ENCODE results near the gene AKNA. TPM values are rescaled to one million over a fixed set of nuclear protein-coding genes. Genes with fewer than 3 reads are reported as not detected.

Gene AKNA
- polyA plus RNA-seq, 1 donor from 2014 or later: 1.2 TPM

DNA sequence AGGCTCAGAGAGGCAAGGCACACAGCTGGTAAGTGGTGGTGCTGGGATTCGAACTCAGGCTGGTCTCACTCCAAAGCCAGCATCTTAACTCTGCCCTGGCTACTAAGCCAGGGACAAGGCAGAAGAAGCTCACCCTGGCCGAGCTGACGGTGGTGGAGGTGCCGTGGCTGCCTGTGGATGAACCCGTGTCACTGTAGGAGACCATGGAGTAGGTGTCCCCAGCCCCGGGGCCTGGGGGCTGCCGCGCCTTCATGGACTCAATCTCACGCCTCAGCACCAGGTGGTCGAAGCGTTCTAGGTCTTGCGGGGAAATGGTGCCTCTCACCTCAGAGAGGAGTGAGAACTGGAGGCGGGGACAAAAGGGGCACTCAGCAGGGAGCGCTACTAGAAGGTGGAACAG, 35.4 kb upstream of the AKNA start:
- Histone ChIP-seq H3K27me3 (ENCODE audit: insufficient read depth, low read depth, low read length) (no peaks in the 10 kb centered on the region), H3F3A (ENCODE audit: insufficient read depth, low read length, poor library complexity, severe bottlenecking) (no peaks in the 10 kb centered on the region), H3K4me2 (ENCODE audit: low read length) (no peak overlapping the region), H3K27ac (ENCODE audit: low read length) (no peak overlapping the region), H4K20me1 (ENCODE audit: insufficient read depth) (no peaks in the 10 kb centered on the region), H3K9me3 (ENCODE audit: low read length) (no peaks in the 10 kb centered on the region), H3K79me2 (replicated peaks; ENCODE audit: insufficient read depth, low read length) (no peaks in the 10 kb centered on the region), H3K9ac (ENCODE audit: low read length) (no peak overlapping the region), H2AFZ (ENCODE audit: low read depth, low read length) (no peak overlapping the region), H3K4me3 (ENCODE audit: low read length) (no peak overlapping the region), H3K36me3 (ENCODE audit: insufficient read depth, low read length) (no peaks in the 10 kb centered on the region), H3K9me2 (ENCODE audit: insufficient read depth, low read length) (no peaks in the 10 kb centered on the region)
- TF ChIP-seq MXI1 (conservative IDR thresholded peaks at IDR 0.05; ENCODE audit: poor library complexity, severe bottlenecking) (no peak), CTCF (IDR thresholded peaks at IDR 0.05; ENCODE audit: poor library complexity, severe bottlenecking) (no peak), EP300 (conservative IDR thresholded peaks at IDR 0.05; ENCODE audit: poor library complexity, severe bottlenecking) (no peak), TAF1 (IDR thresholded peaks at IDR 0.05; ENCODE audit: low read depth) (no peak), EZH2 (IDR thresholded peaks at IDR 0.05; ENCODE audit: borderline replicate concordance, insufficient read depth, low read length, poor library complexity, severe bottlenecking) (no peak), POLR2AphosphoS5 (IDR thresholded peaks at IDR 0.05) (no peak), RAD21 (conservative IDR thresholded peaks at IDR 0.05) (no peak), SMC3 (conservative IDR thresholded peaks at IDR 0.05; ENCODE audit: poor library complexity) (no peak)
- TF ChIP-seq, protein P1, sequence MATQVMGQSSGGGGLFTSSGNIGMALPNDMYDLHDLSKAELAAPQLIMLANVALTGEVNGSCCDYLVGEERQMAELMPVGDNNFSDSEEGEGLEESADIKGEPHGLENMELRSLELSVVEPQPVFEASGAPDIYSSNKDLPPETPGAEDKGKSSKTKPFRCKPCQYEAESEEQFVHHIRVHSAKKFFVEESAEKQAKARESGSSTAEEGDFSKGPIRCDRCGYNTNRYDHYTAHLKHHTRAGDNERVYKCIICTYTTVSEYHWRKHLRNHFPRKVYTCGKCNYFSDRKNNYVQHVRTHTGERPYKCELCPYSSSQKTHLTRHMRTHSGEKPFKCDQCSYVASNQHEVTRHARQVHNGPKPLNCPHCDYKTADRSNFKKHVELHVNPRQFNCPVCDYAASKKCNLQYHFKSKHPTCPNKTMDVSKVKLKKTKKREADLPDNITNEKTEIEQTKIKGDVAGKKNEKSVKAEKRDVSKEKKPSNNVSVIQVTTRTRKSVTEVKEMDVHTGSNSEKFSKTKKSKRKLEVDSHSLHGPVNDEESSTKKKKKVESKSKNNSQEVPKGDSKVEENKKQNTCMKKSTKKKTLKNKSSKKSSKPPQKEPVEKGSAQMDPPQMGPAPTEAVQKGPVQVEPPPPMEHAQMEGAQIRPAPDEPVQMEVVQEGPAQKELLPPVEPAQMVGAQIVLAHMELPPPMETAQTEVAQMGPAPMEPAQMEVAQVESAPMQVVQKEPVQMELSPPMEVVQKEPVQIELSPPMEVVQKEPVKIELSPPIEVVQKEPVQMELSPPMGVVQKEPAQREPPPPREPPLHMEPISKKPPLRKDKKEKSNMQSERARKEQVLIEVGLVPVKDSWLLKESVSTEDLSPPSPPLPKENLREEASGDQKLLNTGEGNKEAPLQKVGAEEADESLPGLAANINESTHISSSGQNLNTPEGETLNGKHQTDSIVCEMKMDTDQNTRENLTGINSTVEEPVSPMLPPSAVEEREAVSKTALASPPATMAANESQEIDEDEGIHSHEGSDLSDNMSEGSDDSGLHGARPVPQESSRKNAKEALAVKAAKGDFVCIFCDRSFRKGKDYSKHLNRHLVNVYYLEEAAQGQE (IDR thresholded peaks at IDR 0.05; ENCODE audit: borderline replicate concordance): no peak

DNA sequence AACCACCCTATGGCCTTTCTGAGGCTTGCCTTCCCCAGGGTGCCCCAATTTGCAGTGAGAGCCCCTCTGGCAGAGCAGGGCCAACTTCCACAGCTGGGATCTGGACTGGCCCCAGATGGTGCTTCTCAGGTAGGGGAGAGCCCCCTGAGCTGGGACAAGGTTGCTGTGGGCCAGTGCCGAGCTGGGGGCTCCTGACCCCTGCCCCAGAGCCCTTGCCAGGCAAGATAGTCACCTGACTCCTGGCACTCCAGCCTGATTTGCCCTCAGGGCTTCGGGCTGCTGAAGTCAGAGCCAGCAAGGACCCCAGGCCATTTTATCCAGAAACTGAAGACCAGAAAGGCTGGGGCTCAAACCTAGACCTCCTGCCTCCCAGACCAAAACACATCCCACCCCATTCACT, 33.4 kb upstream of the AKNA start:
- no peak for TF ChIP-seq MXI1 (conservative IDR thresholded peaks at IDR 0.05; ENCODE audit: poor library complexity, severe bottlenecking)
- no peak for TF ChIP-seq EZH2 (IDR thresholded peaks at IDR 0.05; ENCODE audit: borderline replicate concordance, insufficient read depth, low read length, poor library complexity, severe bottlenecking)
- H3K27ac ChIP-seq (ENCODE audit: low read length): no peak overlapping the region
- H3K9me3 ChIP-seq (ENCODE audit: low read length): no peaks in the 10 kb centered on the region
- H4K20me1 ChIP-seq (ENCODE audit: insufficient read depth): no peaks in the 10 kb centered on the region
- H3F3A ChIP-seq (ENCODE audit: insufficient read depth, low read length, poor library complexity, severe bottlenecking): no peaks in the 10 kb centered on the region
- H3K4me2 ChIP-seq (ENCODE audit: low read length): no peak overlapping the region
- no peak overlapping the region for H3K9ac ChIP-seq (ENCODE audit: low read length)
- H3K27me3 ChIP-seq (ENCODE audit: insufficient read depth, low read depth, low read length): no peaks in the 10 kb centered on the region
- no peak overlapping the region for H3K4me3 ChIP-seq (ENCODE audit: low read length)
- H2AFZ ChIP-seq (ENCODE audit: low read depth, low read length): no peak overlapping the region
- H3K79me2 ChIP-seq (replicated peaks; ENCODE audit: insufficient read depth, low read length): no peaks in the 10 kb centered on the region
- H3K9me2 ChIP-seq (ENCODE audit: insufficient read depth, low read length): no peaks in the 10 kb centered on the region
- no peaks in the 10 kb centered on the region for H3K36me3 ChIP-seq (ENCODE audit: insufficient read depth, low read length)

DNA sequence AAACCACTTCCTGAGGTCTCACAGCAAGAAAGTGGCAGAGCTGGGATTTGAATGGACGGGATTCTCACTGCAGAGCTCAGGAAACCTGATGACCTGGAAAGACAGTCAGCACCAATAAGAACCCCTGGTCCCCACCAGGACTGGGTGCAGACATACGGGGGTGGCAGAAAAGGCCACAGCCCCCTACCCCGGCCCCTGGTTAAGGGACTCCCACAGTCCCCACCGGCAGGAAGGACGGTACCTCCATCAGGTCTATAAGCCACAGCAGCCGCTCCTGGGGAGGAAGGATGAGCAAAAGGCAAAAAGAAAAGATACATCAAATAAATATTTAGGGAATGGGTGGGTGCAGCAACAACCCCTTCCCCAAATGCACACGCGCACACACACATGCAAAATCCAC, 32.0 kb upstream of the AKNA start:
- H3K27ac ChIP-seq (ENCODE audit: low read length): no peak overlapping the region
- no peaks in the 10 kb centered on the region for H3K9me3 ChIP-seq (ENCODE audit: low read length)
- no peaks in the 10 kb centered on the region for H3K79me2 ChIP-seq (replicated peaks; ENCODE audit: insufficient read depth, low read length)
- no peak overlapping the region for H3K9ac ChIP-seq (ENCODE audit: low read length)
- no peak overlapping the region for H3K4me2 ChIP-seq (ENCODE audit: low read length)
- no peaks in the 10 kb centered on the region for H3F3A ChIP-seq (ENCODE audit: insufficient read depth, low read length, poor library complexity, severe bottlenecking)
- H2AFZ ChIP-seq (ENCODE audit: low read depth, low read length): no peak overlapping the region
- no peaks in the 10 kb centered on the region for H3K27me3 ChIP-seq (ENCODE audit: insufficient read depth, low read depth, low read length)
- H3K36me3 ChIP-seq (ENCODE audit: insufficient read depth, low read length): no peaks in the 10 kb centered on the region
- no peaks in the 10 kb centered on the region for H4K20me1 ChIP-seq (ENCODE audit: insufficient read depth)
- no peaks in the 10 kb centered on the region for H3K9me2 ChIP-seq (ENCODE audit: insufficient read depth, low read length)
- TF ChIP-seq, protein P1 (IDR thresholded peaks at IDR 0.05; ENCODE audit: borderline replicate concordance): no peak
- TF ChIP-seq POLR2AphosphoS5 (IDR thresholded peaks at IDR 0.05) (no peak), RAD21 (conservative IDR thresholded peaks at IDR 0.05) (no peak), EZH2 (IDR thresholded peaks at IDR 0.05; ENCODE audit: borderline replicate concordance, insufficient read depth, low read length, poor library complexity, severe bottlenecking) (no peak), TAF1 (IDR thresholded peaks at IDR 0.05; ENCODE audit: low read depth) (no peak), EP300 (conservative IDR thresholded peaks at IDR 0.05; ENCODE audit: poor library complexity, severe bottlenecking) (no peak), SMC3 (conservative IDR thresholded peaks at IDR 0.05; ENCODE audit: poor library complexity) (no peak), MXI1 (conservative IDR thresholded peaks at IDR 0.05; ENCODE audit: poor library complexity, severe bottlenecking) (no peak), CTCF (IDR thresholded peaks at IDR 0.05; ENCODE audit: poor library complexity, severe bottlenecking) (no peak)
- H3K4me3 ChIP-seq (ENCODE audit: low read length): no peak overlapping the region
